GM19324 (cell line): ENCODE results near the gene GPHN.
"Not testable (repeated sequence)": the region's sequence is repeated elsewhere in the genome, so short reads cannot be mapped to it uniquely, and the experiment has no call there.

Experiments used
- ATAC-seq: cut with Tn5 transposase; IDR thresholded peaks from one replicate; pipeline ENCODE4 v1.9.1; 2021; ENCODE audit warnings: mild to moderate bottlenecking, moderate library complexity; ENCODE audit not compliant: unreplicated experiment, low FRiP score

Gene GPHN

GRCh38 chr14:66746316-66747006, 238.5 kb downstream of the GPHN start:
- no peak for ATAC-seq

GRCh38 chr14:66752109-66752508, 244.2 kb downstream of the GPHN start:
- no peak for ATAC-seq

- no peak for ATAC-seq
Measured at GRCh38 chr14:66758031-66758613, 250.2 kb downstream of the GPHN start.

- ATAC-seq = no peak
Measured at GRCh38 chr14:66772146-66772545, 264.2 kb downstream of the GPHN start.

GRCh38 chr14:66782853-66783252, 274.9 kb downstream of the GPHN start:
- ATAC-seq = no peak

GRCh38 chr14:66790101-66790500, 282.2 kb downstream of the GPHN start:
- ATAC-seq = no peak

GRCh38 chr14:66802962-66803361, 295.0 kb downstream of the GPHN start:
- no peak for ATAC-seq

GRCh38 chr14:66804141-66804540, 296.2 kb downstream of the GPHN start:
- no peak for ATAC-seq

GRCh38 chr14:66813636-66814035, 305.7 kb downstream of the GPHN start:
- no peak for ATAC-seq

- no peak for ATAC-seq
Measured at GRCh38 chr14:66815687-66816086, 307.7 kb downstream of the GPHN start.

GRCh38 chr14:66824251-66824650, 316.3 kb downstream of the GPHN start:
- no peak for ATAC-seq

GRCh38 chr14:66827182-66827581, 319.2 kb downstream of the GPHN start:
- no peak for ATAC-seq

- no peak for ATAC-seq
Measured at GRCh38 chr14:66831173-66831572, 323.2 kb downstream of the GPHN start.

- no peak for ATAC-seq
Measured at GRCh38 chr14:66833816-66834215, 325.9 kb downstream of the GPHN start.

GRCh38 chr14:66837436-66837835, 329.5 kb downstream of the GPHN start:
- ATAC-seq = not testable (repeated sequence)

- ATAC-seq = no peak
Measured at GRCh38 chr14:66842911-66843512, 335.1 kb downstream of the GPHN start.

GRCh38 chr14:66850258-66850888, 342.4 kb downstream of the GPHN start:
- ATAC-seq = no peak

- no peak for ATAC-seq
Measured at GRCh38 chr14:66853311-66853710, 345.4 kb downstream of the GPHN start.

- ATAC-seq = no peak
Measured at GRCh38 chr14:66857867-66858266, 349.9 kb downstream of the GPHN start.

- ATAC-seq = no peak
Measured at GRCh38 chr14:66859063-66859671, 351.2 kb downstream of the GPHN start.

GRCh38 chr14:66881596-66881995, 373.6 kb downstream of the GPHN start:
- no peak for ATAC-seq
